Activated CD8-positive, alpha-beta T cell treated with anti-CD3 and anti-CD28 coated beads for 36 hours (primary cell): ENCODE results near the gene SARM1. TPM values are rescaled to one million over a fixed set of nuclear protein-coding genes. Genes with fewer than 3 reads are reported as not detected.

Experiments
- ATAC-seq: fragments of 200-7000 bp; cut with Tn5 transposase; one replicate; pipeline ENCODE4 v1.10.0; 2021; ENCODE audit warnings: mild to moderate bottlenecking, moderate library complexity
- CTCF ChIA-PET: fragments of 350-600 bp; sonication (Branson Sonifier 250); formaldehyde crosslinking; loops from one replicate; lab custom pipeline; 2021; ENCODE audit warnings: antibody characterized with exemption; lab: Charles Lee
- POLR2A ChIA-PET: fragments of 350-600 bp; sonication (Branson Sonifier 250); formaldehyde crosslinking; loops from one replicate; lab custom pipeline; 2021; ENCODE audit warnings: antibody characterized with exemption; lab: Charles Lee
- DNase-seq: peaks from one replicate; pipeline ENCODE4 v3.0.0-alpha.2; 2020
- H3K27ac Mint-ChIP-seq: one replicate; pipeline ENCODE4 v1.8.0; 2021; ENCODE audit warnings: mild to moderate bottlenecking, mixed read lengths
- H3K27me3 Mint-ChIP-seq: one replicate; pipeline ENCODE4 v1.8.0; 2021; ENCODE audit warnings: mixed read lengths
- H3K36me3 Mint-ChIP-seq: one replicate; pipeline ENCODE4 v1.8.0; 2021; ENCODE audit warnings: low read depth, mixed read lengths
- H3K4me1 Mint-ChIP-seq: one replicate; pipeline ENCODE4 v1.8.0; 2021; ENCODE audit warnings: low read depth, mixed read lengths
- H3K4me3 Mint-ChIP-seq: one replicate; pipeline ENCODE4 v1.8.0; 2021; ENCODE audit warnings: mild to moderate bottlenecking, moderate library complexity, mixed read lengths
- H3K9me3 Mint-ChIP-seq: one replicate; pipeline ENCODE4 v1.8.0; 2021; ENCODE audit warnings: mixed read lengths
- CTCF ChIP-seq: fragments of 200-600 bp; IDR thresholded peaks from one replicate; pipeline ENCODE4 v1.8.0; 2022; ENCODE audit warnings: antibody characterized with exemption, mild to moderate bottlenecking
- intact Hi-C: fragments of 100-400 bp; cut with micrococcal nuclease; formaldehyde crosslinking; loops from one replicate; pipeline ENCODE4 v1.10.0; 2022
- total RNA-seq, 2 experiments: library from RNA; stranded (reverse); gene quantifications; one replicate each; pipeline ENCODE4 v1.2.3, GENCODE V29; 2021

SARM1 gene
- total RNA-seq, 2 experiments from 2014 or later: 16.7 to 19.8 TPM

GRCh38 chr17:28339431-28339830, 32.1 kb upstream of the SARM1 start:
- no peak overlapping the region for H3K27ac Mint-ChIP-seq
- ChIA-PET CTCF (no interaction called here), POLR2A (interaction anchor here (0.6 to 1.5 kb wide), 4 partner anchors 16 to 256 kb away, joined by 3 to 4 read pairs (median 4); no protein-coding TSS in a partner anchor)

GRCh38 chr17:28340374-28340773, 31.1 kb upstream of the SARM1 start:
- CTCF ChIA-PET: no interaction called here

More at GRCh38 chr17:28339431-28339830, 32.1 kb upstream of the SARM1 start:
- Mint-ChIP-seq H3K27me3 (no peaks in the 10 kb centered on the region), H3K4me1 (peaks cover 24% of the 10 kb centered on the region), H3K36me3 (peaks cover 16% of the 10 kb centered on the region), H3K9me3 (no peaks in the 10 kb centered on the region), H3K4me3 (no peak overlapping the region)
- intact Hi-C loops: no loop called here
- TF ChIP-seq CTCF: no peak
- DNase-seq (no peak), ATAC-seq (no peak)

GRCh38 chr17:28341516-28341915, 30.0 kb upstream of the SARM1 start:
- Mint-ChIP-seq H3K36me3 (peaks cover 23% of the 10 kb centered on the region), H3K27me3 (no peaks in the 10 kb centered on the region), H3K9me3 (no peaks in the 10 kb centered on the region), H3K4me1 (peaks cover 19% of the 10 kb centered on the region), H3K27ac (no peak overlapping the region), H3K4me3 (no peak overlapping the region)
- intact Hi-C loops: no loop called here
- CTCF ChIA-PET: no interaction called here
- DNase-seq (no peak), ATAC-seq (no peak)
- TF ChIP-seq CTCF: no peak
- POLR2A ChIA-PET: interaction anchor here (1.2 kb wide), 1 partner anchor 15 kb away, joined by 3 read pairs; no protein-coding TSS in a partner anchor

More at GRCh38 chr17:28340374-28340773, 31.1 kb upstream of the SARM1 start:
- no peaks in the 10 kb centered on the region for H3K9me3 Mint-ChIP-seq
- no peak overlapping the region for H3K4me3 Mint-ChIP-seq
- ATAC-seq (no peak), DNase-seq (no peak)
- TF ChIP-seq CTCF: no peak
- intact Hi-C loops: no loop called here
- no peak overlapping the region for H3K27ac Mint-ChIP-seq
- no peaks in the 10 kb centered on the region for H3K27me3 Mint-ChIP-seq
- POLR2A ChIA-PET: no interaction called here
- peaks cover 20% of the 10 kb centered on the region for H3K4me1 Mint-ChIP-seq
- H3K36me3 Mint-ChIP-seq: peaks cover 16% of the 10 kb centered on the region

- Mint-ChIP-seq H3K27ac (no peak overlapping the region), H3K4me1 (peaks cover 11% of the 10 kb centered on the region)
Observed at GRCh38 chr17:28342313-28342712, 29.2 kb upstream of the SARM1 start.

More at GRCh38 chr17:28342313-28342712, 29.2 kb upstream of the SARM1 start:
- Mint-ChIP-seq H3K4me3 (no peak overlapping the region), H3K36me3 (peaks cover 30% of the 10 kb centered on the region), H3K27me3 (no peaks in the 10 kb centered on the region), H3K9me3 (no peaks in the 10 kb centered on the region)
- TF ChIP-seq CTCF: no peak
- no peak for ATAC-seq
- intact Hi-C loops: no loop called here
- ChIA-PET POLR2A (interaction anchor here (1.2 to 1.4 kb wide), 2 partner anchors 15 kb away, joined by 3 read pairs; partner anchors contain the start of gene POLDIP2), CTCF (no interaction called here)
- no peak for DNase-seq
